HG02840 (cell line): ENCODE results near the gene INS.

Source experiments
- ATAC-seq: cut with Tn5 transposase; IDR thresholded peaks from one replicate; pipeline ENCODE4 v1.9.1; 2021; ENCODE audit warnings: mild to moderate bottlenecking, moderate library complexity, moderate number of reproducible peaks; ENCODE audit not compliant: unreplicated experiment, low FRiP score

INS gene

GRCh38 chr11:2122907-2123627 is 37.9 kb downstream of the INS start:
- ATAC-seq, result no peak

- no peak for ATAC-seq
These were observed 38.6 kb downstream of the INS start for GRCh38 chr11:2122222-2122906.

- ATAC-seq, result no peak
These were observed 39.5 kb downstream of the INS start for GRCh38 chr11:2121227-2122130.

GRCh38 chr11:2120359-2121100 is 40.5 kb downstream of the INS start:
- no peak for ATAC-seq

GRCh38 chr11:2118677-2119076 is 42.3 kb downstream of the INS start:
- ATAC-seq, result no peak

GRCh38 chr11:2116680-2117079 is 44.3 kb downstream of the INS start:
- no peak for ATAC-seq

GRCh38 chr11:2115308-2115707 is 45.7 kb downstream of the INS start:
- ATAC-seq, result no peak

GRCh38 chr11:2114430-2115241 is 46.4 kb downstream of the INS start:
- ATAC-seq, result no peak

GRCh38 chr11:2113776-2114175 is 47.2 kb downstream of the INS start:
- ATAC-seq, result no peak

- ATAC-seq, result no peak
These were observed 50.5 kb downstream of the INS start for GRCh38 chr11:2110521-2110920.
